Measurements from ENCODE around the gene PRELID3B. TPM values are rescaled to one million over a fixed set of nuclear protein-coding genes. Genes with fewer than 3 reads are reported as not detected.

Gene PRELID3B
- polyA plus RNA-seq, 2 donors = 25.0 to 38.1 TPM

DNA sequence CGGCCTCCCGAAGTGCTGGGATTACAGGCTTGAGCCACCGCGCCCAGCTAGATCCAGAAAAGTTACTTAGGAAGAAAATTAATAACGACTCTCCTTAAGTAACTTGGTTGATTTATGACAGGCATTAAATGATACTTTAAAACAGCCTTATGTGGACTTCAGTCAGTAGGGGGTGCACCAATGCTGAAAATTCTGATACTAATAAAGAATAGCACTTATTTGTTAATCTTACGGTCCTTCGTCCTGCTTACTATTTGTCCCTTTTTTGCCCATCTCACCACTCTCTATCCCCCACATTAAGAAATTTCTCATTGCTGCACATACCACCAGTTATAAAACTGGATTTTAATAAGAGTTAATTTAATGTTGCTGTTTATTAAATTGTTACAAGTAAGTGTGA, 12.7 kb upstream of the PRELID3B start:
- WGBS, 2 donors = 39 to 49% methylated on average over 7 of the region's 7 CpGs
- no peaks in the 10 kb centered on the region for H3K27me3 ChIP-seq (ENCODE audit: control insufficient read depth in 1 of 2, insufficient read depth in 2 of 2, low read length in 2 of 2)
- H3K36me3 ChIP-seq (ENCODE audit: control insufficient read depth in 2 of 2, insufficient read depth in 2 of 2, low read length in 1 of 2) = no peaks in the 10 kb centered on the region
- no peak overlapping the region for H3K4me3 ChIP-seq (ENCODE audit: low read depth in 1 of 2, low read length in 2 of 2)
- H3K27ac ChIP-seq (ENCODE audit: low read depth in 2 of 2, low read length in 1 of 2) = no peak overlapping the region
- H3K9me3 ChIP-seq (ENCODE audit: control insufficient read depth in 2 of 2, insufficient read depth in 1 of 2, low read depth in 1 of 2, low read length in 1 of 2) = no peaks in the 10 kb centered on the region
- no peaks in the 10 kb centered on the region for H3K4me1 ChIP-seq (ENCODE audit: control insufficient read depth in 2 of 2, insufficient read depth in 2 of 2, low read length in 1 of 2)

DNA sequence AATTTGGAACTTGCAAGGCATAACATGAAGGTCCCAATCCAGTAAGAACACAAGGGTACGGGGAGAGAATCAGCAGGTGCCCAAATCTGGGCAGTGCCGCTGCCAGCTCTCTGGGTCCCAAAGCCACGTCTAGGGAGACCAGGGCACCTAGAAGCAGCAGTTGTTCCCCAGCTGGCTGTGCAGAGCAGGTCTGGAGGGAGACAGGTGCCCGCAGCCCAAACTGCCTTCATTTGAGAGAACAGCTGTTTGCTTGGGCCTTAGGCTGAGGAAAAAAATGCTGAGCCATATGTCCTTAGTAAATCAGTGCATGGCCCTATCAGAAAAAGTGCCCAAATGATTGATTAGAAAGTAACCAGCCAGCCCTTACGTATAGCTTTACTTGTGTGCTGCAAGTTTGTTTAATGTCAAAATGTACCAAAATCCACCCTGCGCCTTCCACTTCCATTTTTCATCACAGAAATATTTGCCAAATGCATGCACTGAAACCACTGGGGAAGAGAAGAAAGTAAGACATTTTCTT, 9.1 kb upstream of the PRELID3B start:
- 77 to 83% methylated on average over 6 of the region's 6 CpGs for WGBS, 2 donors
- H3K27ac ChIP-seq (ENCODE audit: low read depth in 2 of 2, low read length in 1 of 2) = no peak overlapping the region
- H3K27me3 ChIP-seq (ENCODE audit: control insufficient read depth in 1 of 2, insufficient read depth in 2 of 2, low read length in 2 of 2) = no peaks in the 10 kb centered on the region
- no peaks in the 10 kb centered on the region for H3K4me1 ChIP-seq (ENCODE audit: control insufficient read depth in 2 of 2, insufficient read depth in 2 of 2, low read length in 1 of 2)
- H3K4me3 ChIP-seq (ENCODE audit: low read depth in 1 of 2, low read length in 2 of 2) = no peak overlapping the region
- H3K36me3 ChIP-seq (ENCODE audit: control insufficient read depth in 2 of 2, insufficient read depth in 2 of 2, low read length in 1 of 2) = no peaks in the 10 kb centered on the region
- H3K9me3 ChIP-seq (ENCODE audit: control insufficient read depth in 2 of 2, insufficient read depth in 1 of 2, low read depth in 1 of 2, low read length in 1 of 2) = no peaks in the 10 kb centered on the region

DNA sequence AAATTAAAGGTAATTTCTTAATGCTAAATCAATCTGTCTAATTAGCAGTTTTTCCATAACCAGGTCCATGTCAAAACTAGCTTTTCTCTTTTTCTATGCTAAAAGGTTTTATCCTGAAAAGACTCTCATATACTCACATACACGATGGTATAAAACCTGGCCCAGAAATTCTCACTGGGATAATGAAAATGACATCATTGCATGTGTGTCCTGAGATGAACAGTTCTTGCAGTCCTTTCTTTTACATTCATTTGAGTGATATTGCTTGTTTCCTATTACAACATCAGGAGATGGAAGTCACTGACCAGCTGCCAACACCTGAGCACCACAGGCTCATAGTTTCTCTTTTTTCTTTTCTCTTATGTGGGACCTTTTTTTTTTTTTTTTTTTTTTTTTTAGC, 7.9 kb upstream of the PRELID3B start:
- Histone ChIP-seq H3K4me1 (ENCODE audit: control insufficient read depth in 2 of 2, insufficient read depth in 2 of 2, low read length in 1 of 2) (no peaks in the 10 kb centered on the region), H3K36me3 (ENCODE audit: control insufficient read depth in 2 of 2, insufficient read depth in 2 of 2, low read length in 1 of 2) (no peaks in the 10 kb centered on the region), H3K27me3 (ENCODE audit: control insufficient read depth in 1 of 2, insufficient read depth in 2 of 2, low read length in 2 of 2) (no peaks in the 10 kb centered on the region), H3K4me3 (ENCODE audit: low read depth in 1 of 2, low read length in 2 of 2) (no peak overlapping the region), H3K27ac (ENCODE audit: low read depth in 2 of 2, low read length in 1 of 2) (no peak overlapping the region), H3K9me3 (ENCODE audit: control insufficient read depth in 2 of 2, insufficient read depth in 1 of 2, low read depth in 1 of 2, low read length in 1 of 2) (no peaks in the 10 kb centered on the region)
- WGBS, 2 donors = 63 to 75% methylated on average over 1 of the region's 1 CpG

DNA sequence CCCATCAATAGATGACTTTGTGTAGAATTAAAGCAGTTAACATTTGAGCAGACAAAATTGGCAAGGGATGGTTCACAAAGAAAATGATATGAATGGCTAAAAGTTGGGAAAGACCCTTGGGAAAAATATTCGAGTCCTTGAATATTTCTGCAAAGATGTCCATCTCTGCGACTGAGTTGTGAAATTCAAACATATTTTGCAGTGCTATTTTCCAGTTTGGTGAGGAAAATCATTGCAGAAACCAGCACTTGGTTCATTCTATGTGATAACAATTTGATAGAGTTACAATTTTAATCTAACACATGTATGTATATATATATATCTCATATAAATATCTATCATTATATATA, 6.1 kb upstream of the PRELID3B start:
- no peak overlapping the region for H3K4me3 ChIP-seq (ENCODE audit: low read depth in 1 of 2, low read length in 2 of 2)
- no peaks in the 10 kb centered on the region for H3K36me3 ChIP-seq (ENCODE audit: control insufficient read depth in 2 of 2, insufficient read depth in 2 of 2, low read length in 1 of 2)
- no peaks in the 10 kb centered on the region for H3K4me1 ChIP-seq (ENCODE audit: control insufficient read depth in 2 of 2, insufficient read depth in 2 of 2, low read length in 1 of 2)
- no peaks in the 10 kb centered on the region for H3K9me3 ChIP-seq (ENCODE audit: control insufficient read depth in 2 of 2, insufficient read depth in 1 of 2, low read depth in 1 of 2, low read length in 1 of 2)
- no peaks in the 10 kb centered on the region for H3K27me3 ChIP-seq (ENCODE audit: control insufficient read depth in 1 of 2, insufficient read depth in 2 of 2, low read length in 2 of 2)
- H3K27ac ChIP-seq (ENCODE audit: low read depth in 2 of 2, low read length in 1 of 2) = no peak overlapping the region
- 87 to 92% methylated on average over 2 of the region's 2 CpGs for WGBS, 2 donors

DNA sequence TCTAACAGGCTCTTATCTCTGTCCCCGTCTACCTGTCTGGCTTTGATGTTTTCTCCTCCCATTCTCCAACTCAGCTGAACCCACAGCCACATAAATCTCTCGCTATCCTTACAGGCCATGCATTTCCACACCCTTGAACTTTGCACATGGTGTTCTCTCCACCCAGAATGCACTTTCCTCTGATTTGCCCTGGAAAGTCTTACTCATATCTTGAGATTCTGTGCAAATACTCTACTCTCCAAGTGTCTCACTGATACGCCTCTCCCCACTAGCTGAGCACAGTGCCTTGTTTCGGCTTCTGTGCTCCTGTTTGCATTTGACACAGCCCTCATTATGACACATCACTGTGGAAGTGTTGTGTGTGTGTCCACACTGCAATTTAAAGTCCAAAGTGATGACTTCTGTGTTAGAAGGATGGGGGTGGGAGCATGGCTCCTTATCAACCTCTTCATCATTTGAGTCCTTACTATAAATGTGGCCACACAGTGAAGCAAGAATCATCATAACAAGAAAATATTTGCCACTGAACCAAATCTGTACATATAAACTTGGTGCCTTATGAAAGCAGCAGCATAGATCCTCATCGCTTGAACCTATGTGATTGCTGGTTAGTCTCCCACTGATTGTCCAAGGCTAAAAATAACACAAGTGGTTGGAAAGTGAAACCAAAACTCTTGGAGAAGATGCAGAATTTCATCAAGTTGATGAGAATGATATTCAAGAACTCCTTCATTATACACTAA, 5.5 kb upstream of the PRELID3B start:
- no peak overlapping the region for H3K27ac ChIP-seq (ENCODE audit: low read depth in 2 of 2, low read length in 1 of 2)
- no peak overlapping the region for H3K4me3 ChIP-seq (ENCODE audit: low read depth in 1 of 2, low read length in 2 of 2)
- H3K36me3 ChIP-seq (ENCODE audit: control insufficient read depth in 2 of 2, insufficient read depth in 2 of 2, low read length in 1 of 2) = no peaks in the 10 kb centered on the region
- no peaks in the 10 kb centered on the region for H3K27me3 ChIP-seq (ENCODE audit: control insufficient read depth in 1 of 2, insufficient read depth in 2 of 2, low read length in 2 of 2)
- WGBS, 2 donors = 78 to 84% methylated on average over 5 of the region's 5 CpGs
- no peaks in the 10 kb centered on the region for H3K9me3 ChIP-seq (ENCODE audit: control insufficient read depth in 2 of 2, insufficient read depth in 1 of 2, low read depth in 1 of 2, low read length in 1 of 2)
- peaks cover 0 to 3% of the 10 kb centered on the region in 2 donors for H3K4me1 ChIP-seq (ENCODE audit: control insufficient read depth in 2 of 2, insufficient read depth in 2 of 2, low read length in 1 of 2)

DNA sequence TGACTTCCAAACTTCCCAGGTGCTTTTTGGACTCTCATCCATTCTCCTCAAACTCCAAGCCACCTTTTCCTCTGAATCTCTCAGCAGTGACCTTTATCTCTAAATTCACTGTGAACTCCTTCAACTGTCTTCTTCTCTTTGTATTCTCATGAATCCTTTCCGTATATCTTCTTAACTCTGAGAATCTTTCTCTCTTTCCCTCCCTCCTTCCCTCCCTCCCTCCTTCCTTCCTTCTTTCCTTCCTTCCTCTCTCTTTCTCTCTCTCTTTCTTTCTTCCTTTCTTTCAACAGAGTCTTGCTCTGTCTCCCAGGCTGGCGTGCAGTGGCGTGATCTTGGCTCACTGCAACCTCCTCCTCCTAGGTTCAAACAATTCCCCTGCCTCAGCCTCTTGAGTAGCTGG, 4.3 kb upstream of the PRELID3B start:
- 89 to 92% methylated on average over 3 of the region's 3 CpGs for WGBS, 2 donors
- H3K27ac ChIP-seq (ENCODE audit: low read depth in 2 of 2, low read length in 1 of 2) = no peak overlapping the region

DNA sequence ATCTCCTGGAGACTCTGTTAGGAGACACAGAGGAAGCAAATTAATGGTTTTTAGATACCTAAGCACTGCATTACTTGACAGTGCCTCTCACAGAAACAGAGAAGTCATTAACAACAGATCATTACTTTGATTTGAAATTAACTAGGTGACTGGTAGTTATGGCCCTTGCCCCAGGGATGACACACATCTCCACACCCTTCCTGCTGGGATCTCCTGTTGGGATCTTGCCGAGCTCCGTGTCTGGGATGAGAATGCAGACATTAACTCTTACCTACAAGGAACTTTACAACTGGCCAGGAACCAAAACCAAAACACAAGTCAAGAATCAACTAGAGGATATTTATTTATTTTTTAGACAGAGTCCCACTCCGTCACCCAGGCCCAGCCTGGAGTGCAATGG, 2.2 kb upstream of the PRELID3B start:
- Histone ChIP-seq H3K27ac (ENCODE audit: low read depth in 2 of 2, low read length in 1 of 2) (no peak overlapping the region), H3K4me1 (ENCODE audit: control insufficient read depth in 2 of 2, insufficient read depth in 2 of 2, low read length in 1 of 2) (peaks cover 3 to 9% of the 10 kb centered on the region in 2 donors), H3K4me3 (ENCODE audit: low read depth in 1 of 2, low read length in 2 of 2) (no peak overlapping the region), H3K36me3 (ENCODE audit: control insufficient read depth in 2 of 2, insufficient read depth in 2 of 2, low read length in 1 of 2) (no peaks in the 10 kb centered on the region), H3K9me3 (ENCODE audit: control insufficient read depth in 2 of 2, insufficient read depth in 1 of 2, low read depth in 1 of 2, low read length in 1 of 2) (no peaks in the 10 kb centered on the region), H3K27me3 (ENCODE audit: control insufficient read depth in 1 of 2, insufficient read depth in 2 of 2, low read length in 2 of 2) (no peaks in the 10 kb centered on the region)
- WGBS, 2 donors = 73 to 78% methylated on average over 3 of the region's 3 CpGs

More for the DNA sequence above, 4.3 kb upstream of the PRELID3B start:
- no peaks in the 10 kb centered on the region for H3K9me3 ChIP-seq (ENCODE audit: control insufficient read depth in 2 of 2, insufficient read depth in 1 of 2, low read depth in 1 of 2, low read length in 1 of 2)
- H3K4me3 ChIP-seq (ENCODE audit: low read depth in 1 of 2, low read length in 2 of 2) = no peak overlapping the region
- H3K27me3 ChIP-seq (ENCODE audit: control insufficient read depth in 1 of 2, insufficient read depth in 2 of 2, low read length in 2 of 2) = no peaks in the 10 kb centered on the region
- peaks cover 0 to 9% of the 10 kb centered on the region in 2 donors for H3K4me1 ChIP-seq (ENCODE audit: control insufficient read depth in 2 of 2, insufficient read depth in 2 of 2, low read length in 1 of 2)
- H3K36me3 ChIP-seq (ENCODE audit: control insufficient read depth in 2 of 2, insufficient read depth in 2 of 2, low read length in 1 of 2) = no peaks in the 10 kb centered on the region

DNA sequence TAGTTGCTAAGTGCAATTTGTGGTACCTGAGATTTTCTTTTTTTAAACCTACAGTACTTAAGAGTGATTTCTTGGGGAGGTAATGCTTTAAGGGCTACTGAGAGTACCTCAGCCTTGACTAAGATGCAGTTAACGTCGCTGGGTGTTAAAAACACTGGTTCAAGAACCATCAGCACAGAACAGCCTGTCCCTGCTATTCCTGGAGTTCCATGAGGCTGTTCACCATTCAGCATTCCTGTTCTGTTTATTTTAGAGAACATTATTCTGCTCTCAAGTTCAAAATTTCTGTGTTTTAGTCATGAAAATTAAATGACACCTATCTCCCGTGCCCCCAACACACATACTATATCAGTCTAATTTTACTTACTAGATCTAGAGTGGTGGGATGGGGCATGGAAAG, 1.7 kb upstream of the PRELID3B start:
- Histone ChIP-seq H3K9me3 (ENCODE audit: control insufficient read depth in 2 of 2, insufficient read depth in 1 of 2, low read depth in 1 of 2, low read length in 1 of 2) (no peaks in the 10 kb centered on the region), H3K4me3 (ENCODE audit: low read depth in 1 of 2, low read length in 2 of 2) (no peak overlapping the region), H3K36me3 (ENCODE audit: control insufficient read depth in 2 of 2, insufficient read depth in 2 of 2, low read length in 1 of 2) (no peaks in the 10 kb centered on the region), H3K27ac (ENCODE audit: low read depth in 2 of 2, low read length in 1 of 2) (no peak overlapping the region), H3K27me3 (ENCODE audit: control insufficient read depth in 1 of 2, insufficient read depth in 2 of 2, low read length in 2 of 2) (no peaks in the 10 kb centered on the region), H3K4me1 (ENCODE audit: control insufficient read depth in 2 of 2, insufficient read depth in 2 of 2, low read length in 1 of 2) (peaks cover 3 to 9% of the 10 kb centered on the region in 2 donors)
- 91% methylated on average over 3 of the region's 3 CpGs for WGBS, 2 donors

DNA sequence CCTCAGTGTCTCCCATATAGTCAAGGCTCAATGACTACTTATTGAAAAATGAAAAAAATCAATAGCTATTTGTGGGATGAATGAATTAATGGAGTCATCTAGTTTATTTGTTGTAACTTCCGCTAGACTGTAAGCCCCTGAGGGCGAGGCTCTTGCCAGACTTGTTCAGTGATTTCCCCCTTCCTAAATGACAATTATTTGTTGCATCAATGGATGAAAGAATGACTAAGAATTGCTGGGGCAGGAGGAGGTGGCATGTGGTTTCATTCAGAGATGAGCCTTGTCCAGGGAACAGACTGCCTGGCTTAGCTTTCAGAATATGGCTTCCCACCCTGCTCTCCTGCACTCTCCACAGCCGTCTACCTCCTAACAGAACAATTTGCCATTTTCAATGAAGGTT, 1.1 kb upstream of the PRELID3B start:
- H3K4me1 ChIP-seq (ENCODE audit: control insufficient read depth in 2 of 2, insufficient read depth in 2 of 2, low read length in 1 of 2) = peaks cover 3 to 9% of the 10 kb centered on the region in 2 donors
- WGBS, 2 donors = 56 to 57% methylated on average over 3 of the region's 3 CpGs
- H3K27ac ChIP-seq (ENCODE audit: low read depth in 2 of 2, low read length in 1 of 2) = peak overlapping the region; percentile 16 to 80
- H3K36me3 ChIP-seq (ENCODE audit: control insufficient read depth in 2 of 2, insufficient read depth in 2 of 2, low read length in 1 of 2) = no peaks in the 10 kb centered on the region
- H3K4me3 ChIP-seq (ENCODE audit: low read depth in 1 of 2, low read length in 2 of 2) = no peak overlapping the region
- H3K27me3 ChIP-seq (ENCODE audit: control insufficient read depth in 1 of 2, insufficient read depth in 2 of 2, low read length in 2 of 2) = no peaks in the 10 kb centered on the region
- H3K9me3 ChIP-seq (ENCODE audit: control insufficient read depth in 2 of 2, insufficient read depth in 1 of 2, low read depth in 1 of 2, low read length in 1 of 2) = no peaks in the 10 kb centered on the region

Data from esophagus (tissue), 2 donors.